GM12874 (cell line): ENCODE data around the gene SCYGR4.
"Not testable (repeated sequence)": the region's sequence is repeated elsewhere in the genome, so short reads cannot be mapped to it uniquely, and the experiment has no call there.

ENCODE experiments used
- TF ChIP-seq, protein P1 (sequence below): IDR thresholded peaks from 2 replicates; pipeline ENCODE4 v1.5.1; 2011; ENCODE audit warnings: low read depth, mild to moderate bottlenecking, control low read depth, low read length, moderate library complexity; ENCODE audit not compliant: insufficient read depth

The SCYGR4 gene

DNA sequence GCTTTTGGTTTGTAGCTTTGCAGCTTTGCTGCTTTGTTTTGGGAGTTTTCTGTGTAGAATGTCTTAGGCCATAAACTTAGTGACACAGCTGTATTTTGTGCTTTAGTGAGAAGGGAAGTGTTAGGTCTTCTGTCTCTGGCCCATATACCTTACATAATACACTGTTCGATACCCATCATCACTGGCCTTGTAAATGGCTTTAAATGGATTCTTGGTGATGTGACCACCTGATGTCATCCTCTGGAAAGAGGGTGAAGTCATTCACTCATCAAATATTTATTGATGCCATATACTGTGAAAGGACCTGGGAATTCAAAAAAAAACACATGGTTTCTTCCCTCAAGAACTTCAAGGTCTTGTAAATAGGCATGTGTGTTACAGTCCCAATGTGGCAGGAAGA lies 37.5 kb upstream of the SCYGR4 start:
- TF ChIP-seq, protein P1, sequence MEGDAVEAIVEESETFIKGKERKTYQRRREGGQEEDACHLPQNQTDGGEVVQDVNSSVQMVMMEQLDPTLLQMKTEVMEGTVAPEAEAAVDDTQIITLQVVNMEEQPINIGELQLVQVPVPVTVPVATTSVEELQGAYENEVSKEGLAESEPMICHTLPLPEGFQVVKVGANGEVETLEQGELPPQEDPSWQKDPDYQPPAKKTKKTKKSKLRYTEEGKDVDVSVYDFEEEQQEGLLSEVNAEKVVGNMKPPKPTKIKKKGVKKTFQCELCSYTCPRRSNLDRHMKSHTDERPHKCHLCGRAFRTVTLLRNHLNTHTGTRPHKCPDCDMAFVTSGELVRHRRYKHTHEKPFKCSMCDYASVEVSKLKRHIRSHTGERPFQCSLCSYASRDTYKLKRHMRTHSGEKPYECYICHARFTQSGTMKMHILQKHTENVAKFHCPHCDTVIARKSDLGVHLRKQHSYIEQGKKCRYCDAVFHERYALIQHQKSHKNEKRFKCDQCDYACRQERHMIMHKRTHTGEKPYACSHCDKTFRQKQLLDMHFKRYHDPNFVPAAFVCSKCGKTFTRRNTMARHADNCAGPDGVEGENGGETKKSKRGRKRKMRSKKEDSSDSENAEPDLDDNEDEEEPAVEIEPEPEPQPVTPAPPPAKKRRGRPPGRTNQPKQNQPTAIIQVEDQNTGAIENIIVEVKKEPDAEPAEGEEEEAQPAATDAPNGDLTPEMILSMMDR: no peak

DNA sequence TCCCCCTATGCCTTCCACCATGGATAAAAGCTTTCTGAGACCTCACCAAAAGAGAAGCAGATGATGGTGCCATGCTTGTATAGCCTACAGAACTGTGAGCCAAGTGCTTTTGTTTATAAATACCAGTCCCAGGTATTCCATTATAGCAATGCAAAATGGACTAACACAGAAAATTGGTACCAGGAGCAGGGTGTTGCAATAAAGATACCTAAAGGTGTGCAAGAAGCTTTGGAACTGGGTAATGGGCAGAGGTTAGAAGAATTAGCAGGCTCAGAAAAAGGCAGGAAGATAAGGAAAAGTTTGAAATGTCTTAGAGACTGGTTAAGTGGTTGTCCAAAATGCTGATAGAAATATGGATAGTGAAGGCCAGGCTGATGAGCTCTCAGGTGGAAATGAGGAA lies 34.9 kb upstream of the SCYGR4 start:
- TF ChIP-seq, protein P1: no peak

DNA sequence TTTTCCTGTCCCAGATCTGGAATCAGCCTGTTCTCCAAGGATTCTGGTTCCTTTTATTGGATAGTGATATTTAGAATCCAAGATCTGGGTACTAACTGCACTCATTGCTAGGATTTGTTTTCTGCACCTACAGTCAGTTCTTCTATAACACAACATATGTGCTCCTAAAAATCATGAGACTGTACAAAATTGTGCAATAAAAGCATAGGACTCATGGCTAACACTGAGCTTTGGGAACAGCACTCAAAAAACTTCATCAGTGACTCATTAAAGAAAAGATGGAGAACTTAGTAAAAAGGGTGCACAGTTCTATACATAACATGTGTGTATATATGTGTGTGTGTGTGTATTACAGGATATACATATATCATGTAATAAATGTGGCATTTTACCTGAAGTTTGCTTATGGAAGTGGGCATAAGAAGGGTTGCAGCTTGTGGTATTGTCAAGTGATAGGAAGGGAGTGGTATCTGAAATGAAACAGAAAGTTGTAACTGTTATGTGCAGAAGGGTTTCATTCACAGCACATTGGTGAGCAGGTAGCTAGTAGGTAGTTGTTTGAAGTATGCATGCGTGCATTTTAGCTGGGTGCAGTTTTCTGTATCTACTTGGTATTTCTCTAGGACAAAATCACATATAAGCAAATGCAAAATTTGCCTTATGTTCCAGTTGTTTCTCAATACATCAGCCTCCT lies 24.5 kb upstream of the SCYGR4 start:
- TF ChIP-seq, protein P1: no peak

DNA sequence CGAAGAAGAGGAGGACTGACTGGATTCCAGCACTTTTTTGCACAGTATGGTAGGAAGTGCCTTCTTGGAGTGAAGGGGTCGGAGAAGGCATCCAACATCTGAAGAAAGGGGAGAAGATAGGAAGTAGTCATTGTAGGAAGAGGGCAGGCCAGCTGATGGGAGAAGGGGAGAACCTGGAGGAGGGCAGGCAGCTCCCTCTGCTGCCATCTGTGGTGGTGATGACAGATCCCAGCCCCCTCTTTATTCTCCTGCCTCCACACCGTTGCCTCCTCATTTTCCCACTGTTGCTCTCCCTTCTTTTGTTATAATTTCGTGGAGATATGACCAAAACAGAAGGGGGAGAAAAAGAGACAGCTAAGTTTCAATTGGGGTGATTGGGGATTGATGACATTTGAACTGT lies 21.5 kb upstream of the SCYGR4 start:
- TF ChIP-seq, protein P1: no peak

DNA sequence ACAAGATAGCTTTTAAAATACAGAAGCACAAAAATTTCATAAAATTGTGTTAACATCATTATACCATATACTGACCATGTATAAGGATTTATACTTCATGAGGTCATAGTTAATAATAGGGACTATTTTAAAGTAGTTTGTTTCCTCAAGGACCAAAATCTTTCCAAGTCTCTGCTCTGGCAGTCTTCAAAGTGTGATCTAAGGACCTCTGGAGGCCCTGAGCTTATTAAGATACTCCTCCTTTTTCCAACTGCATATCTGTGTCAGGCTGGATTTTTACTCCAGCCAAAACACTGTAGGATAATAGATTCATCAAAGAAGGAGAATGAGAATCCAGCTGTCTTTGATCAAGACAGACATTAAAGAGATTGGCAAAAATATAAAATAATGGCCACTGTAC lies 20.3 kb upstream of the SCYGR4 start:
- TF ChIP-seq, protein P1: no peak

DNA sequence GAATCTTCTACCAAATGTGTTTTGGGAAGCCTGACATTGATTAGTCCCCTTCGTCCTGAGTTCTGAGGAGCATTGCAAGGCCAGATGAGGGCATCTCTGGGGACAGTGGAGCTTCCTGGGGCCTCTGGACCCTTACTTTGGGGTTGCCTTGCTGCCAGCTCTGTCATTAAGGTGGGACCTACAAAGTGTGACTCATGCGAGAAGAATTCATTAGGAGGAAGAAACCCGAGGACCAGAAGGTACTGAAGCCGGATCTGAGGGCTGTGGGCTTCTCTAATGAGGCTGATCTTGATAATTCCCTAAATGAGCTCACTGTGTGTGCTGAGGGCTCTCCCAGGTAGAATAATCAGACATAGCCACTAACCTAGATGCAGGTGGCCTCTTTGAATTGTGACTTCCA lies 19.3 kb upstream of the SCYGR4 start:
- TF ChIP-seq, protein P1: no peak

DNA sequence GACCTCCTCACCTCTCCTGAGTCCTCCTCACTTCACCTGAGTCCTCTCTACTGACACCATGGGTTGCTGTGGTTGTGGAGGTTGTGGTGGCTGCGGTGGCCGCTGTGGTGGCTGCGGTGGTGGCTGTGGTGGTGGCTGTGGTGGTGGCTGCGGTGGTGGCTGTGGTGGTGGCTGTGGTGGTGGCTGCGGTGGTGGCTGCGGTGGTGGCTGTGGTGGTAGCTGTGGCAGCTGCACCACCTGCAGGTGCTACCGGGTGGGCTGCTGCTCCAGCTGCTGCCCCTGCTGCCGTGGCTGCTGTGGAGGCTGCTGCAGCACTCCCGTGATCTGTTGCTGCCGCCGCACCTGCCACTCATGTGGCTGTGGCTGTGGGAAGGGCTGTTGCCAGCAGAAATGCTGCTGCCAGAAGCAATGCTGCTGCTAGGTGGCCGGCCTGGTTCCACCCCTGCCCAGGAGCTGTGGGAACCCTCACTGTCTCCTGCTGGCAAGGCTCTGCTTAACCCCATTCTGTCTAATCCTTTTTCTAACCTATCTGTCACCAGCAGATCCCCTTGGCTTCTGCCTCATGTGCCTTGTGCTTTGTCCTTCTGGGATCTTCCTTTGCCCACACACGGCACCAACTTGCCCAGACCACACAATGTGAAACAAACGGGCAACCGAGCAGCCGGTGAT lies 18.3 kb upstream of the SCYGR4 start, which contains the start of gene SCYGR2:
TSS of gene SCYGR2 (plus strand) at position 59 of the 669 bp plus-strand sequence. CDS start at position 59, 0 bp downstream.
- TF ChIP-seq, protein P1: not testable (repeated sequence)
